Dedifferentiated amniotic fluid mesenchymal stem cell (primary cell): Measurements from ENCODE around the gene ISL1.

Source experiments
- DNase-seq: peaks from one replicate; pipeline ENCODE4 v3.0.0-alpha.2; 2016; ENCODE audit errors: extremely low spot score

The ISL1 gene

DNA sequence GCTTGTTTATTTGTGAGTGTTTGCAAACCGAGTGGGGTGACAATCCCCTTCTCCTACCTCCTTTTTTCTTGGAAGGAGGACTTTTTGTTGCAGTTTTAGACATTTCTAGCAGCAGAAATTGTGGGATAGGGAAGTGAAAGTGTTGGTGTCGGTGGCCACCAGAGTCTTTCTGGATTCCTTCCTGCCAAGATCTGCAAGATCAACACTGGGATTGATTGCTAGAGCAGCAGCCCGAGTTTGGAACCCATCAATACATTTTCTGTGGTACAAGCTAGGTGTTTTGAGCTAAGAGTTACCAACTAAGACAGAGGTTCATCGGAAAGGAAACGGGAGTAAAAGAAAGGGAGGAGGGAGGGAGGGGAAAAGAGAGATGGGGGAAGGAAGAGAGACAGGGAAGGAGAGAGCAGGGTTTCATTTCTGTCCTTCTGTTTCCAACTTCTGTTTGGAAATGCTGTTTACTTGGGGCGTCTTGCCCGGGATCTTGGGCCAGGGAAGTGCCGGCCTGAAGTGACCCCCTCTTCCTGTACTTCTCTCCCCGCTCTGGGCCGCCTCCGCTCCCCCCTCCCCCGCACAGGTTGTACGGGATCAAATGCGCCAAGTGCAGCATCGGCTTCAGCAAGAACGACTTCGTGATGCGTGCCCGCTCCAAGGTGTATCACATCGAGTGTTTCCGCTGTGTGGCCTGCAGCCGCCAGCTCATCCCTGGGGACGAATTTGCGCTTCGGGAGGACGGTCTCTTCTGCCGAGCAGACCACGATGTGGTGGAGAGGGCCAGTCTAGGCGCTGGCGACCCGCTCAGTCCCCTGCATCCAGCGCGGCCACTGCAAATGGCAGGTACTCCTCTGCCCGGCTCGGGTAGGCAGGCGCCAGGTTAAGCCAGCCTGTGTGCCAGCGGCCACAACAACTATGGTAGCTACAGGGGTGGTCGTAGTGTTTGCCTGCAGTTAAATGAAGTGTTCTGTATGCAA lies 4.0 kb downstream of the ISL1 start:
- DNase-seq = no peak

DNA sequence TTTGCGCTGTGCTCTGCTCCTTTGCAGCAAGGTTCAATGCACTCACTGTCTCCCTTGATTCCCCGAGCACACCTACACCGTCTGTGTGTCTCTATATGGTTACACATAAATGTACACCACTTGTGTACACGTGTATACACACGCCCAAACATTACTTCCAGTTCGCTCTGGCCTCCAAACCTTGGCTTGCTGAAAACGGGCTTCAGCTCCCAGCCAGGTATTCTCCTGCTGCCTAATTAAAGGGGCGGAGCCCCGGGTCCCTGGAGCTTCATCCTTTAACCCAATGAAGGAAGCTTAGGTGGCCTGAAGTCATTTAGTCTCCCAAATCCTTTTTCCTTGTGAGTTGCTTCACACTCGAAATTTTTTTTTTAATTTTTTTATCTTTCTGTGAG lies 4.6 kb downstream of the ISL1 start:
- no peak for DNase-seq

DNA sequence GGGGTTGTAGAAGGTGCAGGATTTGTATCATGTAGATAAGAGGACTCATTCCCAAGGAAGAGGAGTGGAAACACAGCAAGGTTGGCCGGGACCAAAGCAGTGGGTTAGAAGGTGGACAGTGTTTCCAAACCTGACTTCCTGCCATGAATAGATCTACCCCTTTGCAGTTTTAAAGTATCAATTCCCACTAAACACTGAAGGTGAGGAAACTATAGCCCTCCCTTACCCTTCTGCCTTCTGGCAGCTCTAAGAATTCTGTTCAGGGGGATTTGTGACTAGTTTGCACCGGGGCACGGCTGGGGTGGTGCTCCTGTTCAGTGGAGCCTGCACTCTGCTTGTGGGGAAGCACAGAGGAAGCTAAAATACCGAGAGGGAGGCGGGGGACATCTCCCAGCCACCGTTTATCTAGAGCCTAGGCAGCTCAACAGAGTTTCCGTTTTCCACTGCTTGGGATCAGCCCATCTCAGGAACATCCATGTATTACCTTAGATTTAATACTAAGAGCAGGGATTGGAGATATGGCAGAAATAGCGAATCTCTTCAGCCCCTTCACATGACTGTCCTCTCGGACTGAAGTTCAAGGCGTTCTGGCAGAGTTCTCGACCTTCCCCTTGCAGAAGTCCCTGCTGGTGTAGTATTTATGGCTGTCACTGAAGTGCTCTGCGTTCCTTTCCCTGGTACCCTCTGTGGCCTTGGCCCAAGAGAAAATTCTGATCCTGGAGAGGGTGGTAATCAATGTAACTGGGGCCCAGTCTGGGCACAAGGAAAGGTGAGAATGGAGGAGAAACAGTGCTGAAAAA lies 5.4 kb downstream of the ISL1 start:
- no peak for DNase-seq

GRCh38 chr5:51389288-51389576 lies 6.0 kb downstream of the ISL1 start:
- no peak for DNase-seq

- DNase-seq = no peak
These were observed 6.6 kb downstream of the ISL1 start for GRCh38 chr5:51389577-51390463.

GRCh38 chr5:51391175-51391574 lies 7.9 kb downstream of the ISL1 start:
- DNase-seq = no peak

DNA sequence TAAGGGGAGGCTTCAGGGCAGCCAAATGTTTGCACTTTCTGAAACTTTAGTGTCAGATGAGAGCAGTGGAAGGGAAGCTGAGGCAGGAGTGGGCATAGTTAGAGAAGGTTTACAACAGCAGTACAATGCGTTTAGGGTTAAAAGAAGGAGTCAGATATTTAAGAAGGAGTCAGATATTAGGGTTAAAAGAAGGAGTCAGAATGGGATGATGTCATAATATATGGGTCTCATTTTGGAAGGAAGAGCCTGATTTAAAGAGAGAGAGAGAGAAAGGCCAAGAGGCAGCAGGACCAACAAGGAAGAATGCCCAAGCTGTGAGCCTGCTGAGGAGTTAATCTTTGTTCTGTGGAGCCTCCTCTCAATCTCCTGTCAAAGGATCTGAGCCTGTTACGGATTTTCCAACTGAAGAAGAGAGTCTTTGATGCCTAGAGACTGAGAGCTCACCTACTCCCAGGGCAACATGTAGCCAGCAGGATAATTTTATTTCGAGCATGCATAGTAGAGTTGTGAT lies 9.5 kb downstream of the ISL1 start:
- DNase-seq = no peak

GRCh38 chr5:51394609-51395008 lies 11.4 kb downstream of the ISL1 start:
- DNase-seq = no peak

DNA sequence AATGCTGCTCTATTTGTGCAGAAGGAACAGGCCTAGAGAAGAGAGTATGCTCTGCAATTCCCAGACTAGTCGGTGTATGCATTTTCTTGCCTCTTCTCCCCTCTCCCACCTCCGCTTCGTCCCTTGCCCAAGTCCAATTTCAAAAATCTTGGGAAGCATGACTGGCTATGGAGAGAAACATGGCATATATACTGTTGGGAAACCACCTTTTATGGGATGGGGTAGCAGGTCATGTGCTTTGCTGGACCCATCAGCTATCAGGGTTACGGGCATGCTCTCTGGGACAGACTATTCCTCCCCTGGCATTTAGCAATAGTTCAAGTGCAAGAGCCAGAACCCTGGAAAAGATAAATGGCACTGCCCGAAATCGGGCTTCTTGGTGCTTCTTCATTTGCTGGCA lies 12.0 kb downstream of the ISL1 start:
- DNase-seq = no peak

DNA sequence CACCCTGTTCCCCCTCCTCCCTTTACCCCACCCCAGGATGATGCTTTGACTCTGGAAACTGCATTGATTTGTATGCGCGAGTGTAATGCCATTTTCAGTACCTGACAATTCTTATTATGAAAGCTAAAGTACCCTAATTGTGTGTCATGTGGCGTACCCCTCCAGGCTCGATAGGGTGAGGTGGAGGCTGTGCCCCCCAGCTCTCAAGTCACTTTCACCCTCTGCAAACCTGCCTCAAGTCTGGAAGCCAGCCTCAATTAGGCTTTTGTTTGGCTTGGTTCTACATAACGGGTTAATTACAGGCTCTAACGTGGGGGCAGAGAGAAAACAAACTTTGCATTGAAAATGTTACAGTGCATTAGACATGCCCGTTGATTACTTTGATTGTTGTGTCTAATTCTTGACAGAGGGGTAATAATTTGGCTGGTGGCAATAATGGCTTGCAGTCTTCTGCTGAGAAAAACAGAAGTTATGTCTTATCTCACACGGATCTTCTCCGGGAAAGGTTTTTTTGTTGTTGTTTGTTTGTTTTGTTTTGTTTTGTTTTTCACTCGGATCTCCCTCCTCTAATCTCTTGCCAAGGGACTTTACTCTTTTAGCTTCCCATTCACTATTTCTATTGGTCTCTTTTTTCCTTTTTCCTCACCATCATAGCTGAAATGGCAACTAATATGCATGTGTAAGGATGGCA lies 12.6 kb downstream of the ISL1 start:
- no peak for DNase-seq

GRCh38 chr5:51396797-51397196 lies 13.5 kb downstream of the ISL1 start:
- no peak for DNase-seq

DNA sequence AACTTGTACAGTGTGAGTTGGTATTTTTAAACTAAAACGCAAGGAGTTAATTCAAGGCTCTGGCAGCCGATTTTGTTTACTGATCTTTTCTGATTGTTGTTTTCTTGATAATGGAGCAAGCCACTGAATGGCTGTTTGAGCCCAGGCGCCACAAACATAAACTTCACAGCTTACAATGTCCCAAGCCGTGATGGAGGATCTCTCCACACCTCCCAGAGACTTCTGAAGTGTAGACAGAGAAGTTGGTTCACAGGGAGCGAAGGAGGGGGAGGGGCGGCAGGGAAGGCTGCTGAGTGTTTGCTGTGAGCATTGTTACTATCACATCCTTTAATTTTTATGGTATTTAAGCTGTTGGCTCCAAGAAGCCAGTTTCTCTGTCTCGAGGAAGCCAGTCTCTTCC lies 14.7 kb downstream of the ISL1 start:
- DNase-seq = no peak

DNA sequence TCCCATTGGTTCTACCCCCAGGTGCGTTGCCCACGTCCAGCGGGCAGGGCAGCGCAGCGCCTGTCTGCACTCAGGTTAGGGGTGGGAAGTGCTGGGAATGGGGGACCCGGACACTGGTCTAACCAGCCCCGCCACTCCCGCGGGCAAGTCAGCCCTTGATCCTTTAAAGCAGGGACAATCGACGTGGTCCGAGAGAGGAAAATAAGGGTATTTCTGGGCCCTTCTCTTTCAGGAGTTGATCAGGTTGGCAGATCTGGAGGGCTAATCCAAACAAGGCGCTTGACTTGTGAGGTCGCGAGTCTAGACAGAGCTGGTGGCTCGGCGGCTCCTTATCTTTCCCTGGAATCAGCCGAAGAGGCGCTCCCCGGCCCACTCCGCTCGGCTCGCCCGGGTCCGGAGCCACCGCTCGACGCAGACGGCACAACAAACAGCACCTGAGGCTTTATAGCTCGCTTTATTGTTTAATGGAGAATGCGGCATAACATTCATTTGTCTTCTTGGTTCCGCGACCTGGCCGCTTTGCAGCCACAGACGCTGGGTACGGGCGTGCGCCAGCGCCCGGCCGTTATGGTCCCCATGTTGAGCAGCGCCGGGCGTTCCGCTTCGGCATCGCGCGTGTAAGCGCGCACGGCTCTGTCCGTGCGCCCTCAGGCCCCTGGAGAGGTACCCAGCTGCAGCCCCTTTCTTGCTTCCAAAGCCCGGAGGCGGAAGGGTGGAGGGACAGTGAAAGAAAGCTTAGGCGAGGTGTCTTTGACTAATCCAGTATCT lies 15.8 kb downstream of the ISL1 start:
- DNase-seq = no peak

GRCh38 chr5:51399643-51400006 lies 16.4 kb downstream of the ISL1 start:
- no peak for DNase-seq

DNA sequence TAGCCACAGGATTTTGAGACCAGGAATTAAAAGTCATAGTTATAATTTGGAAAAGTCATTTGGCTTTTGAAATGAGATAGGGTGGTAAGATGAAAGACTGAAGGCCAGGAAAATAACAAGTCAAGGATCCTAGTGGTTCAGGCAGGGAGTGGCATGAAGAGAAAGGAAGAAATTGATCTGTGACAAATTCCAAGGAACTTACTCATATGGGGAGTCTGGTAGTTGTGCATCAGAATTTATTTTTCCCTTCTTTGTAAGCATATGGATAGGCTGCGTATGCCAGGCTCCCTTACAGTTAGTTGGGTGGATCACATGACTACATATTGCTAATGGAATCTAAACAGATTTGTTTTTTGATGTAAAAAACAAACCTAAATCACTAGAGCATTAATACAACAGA lies 21.0 kb downstream of the ISL1 start:
- DNase-seq = no peak

DNA sequence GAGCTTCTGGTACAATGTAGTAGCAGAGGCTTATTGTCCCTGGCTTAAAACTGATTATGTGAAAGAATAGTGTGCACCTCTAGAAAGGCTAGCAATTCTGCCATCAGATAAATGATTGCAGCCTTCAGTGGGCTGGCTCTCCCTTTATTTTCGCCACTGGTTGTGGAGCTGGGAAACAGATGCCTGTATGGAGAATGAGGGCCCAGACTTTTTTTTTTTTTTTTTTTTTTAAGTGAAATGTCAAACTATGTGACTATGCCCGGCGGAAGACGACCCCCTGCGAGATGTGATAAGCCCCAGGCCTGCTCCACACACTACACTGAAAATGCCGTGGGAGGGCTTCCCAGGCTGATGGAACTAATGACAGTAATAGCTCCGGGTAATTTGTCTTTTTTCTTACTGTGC lies 28.7 kb downstream of the ISL1 start:
- DNase-seq = no peak

- no peak for DNase-seq
These were observed 31.3 kb downstream of the ISL1 start for GRCh38 chr5:51414516-51414915.

DNA sequence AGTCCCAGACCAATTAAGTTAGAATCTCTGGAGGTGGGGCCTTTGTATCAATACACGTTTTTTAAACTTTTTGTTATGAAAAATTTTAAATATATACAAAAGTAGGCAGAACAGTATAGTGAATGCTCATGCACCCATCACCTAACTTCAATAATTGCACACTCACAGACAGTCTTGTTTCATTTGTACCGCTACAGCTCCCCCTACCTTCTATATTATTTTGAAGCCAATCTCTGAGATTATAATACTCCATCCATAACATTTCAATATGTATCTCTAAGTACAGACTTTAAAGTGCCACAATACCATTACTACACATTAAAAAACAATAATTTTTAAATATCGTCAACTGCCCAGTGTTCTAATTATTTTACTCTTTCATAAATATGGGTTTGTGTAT lies 32.9 kb downstream of the ISL1 start:
- DNase-seq = no peak

DNA sequence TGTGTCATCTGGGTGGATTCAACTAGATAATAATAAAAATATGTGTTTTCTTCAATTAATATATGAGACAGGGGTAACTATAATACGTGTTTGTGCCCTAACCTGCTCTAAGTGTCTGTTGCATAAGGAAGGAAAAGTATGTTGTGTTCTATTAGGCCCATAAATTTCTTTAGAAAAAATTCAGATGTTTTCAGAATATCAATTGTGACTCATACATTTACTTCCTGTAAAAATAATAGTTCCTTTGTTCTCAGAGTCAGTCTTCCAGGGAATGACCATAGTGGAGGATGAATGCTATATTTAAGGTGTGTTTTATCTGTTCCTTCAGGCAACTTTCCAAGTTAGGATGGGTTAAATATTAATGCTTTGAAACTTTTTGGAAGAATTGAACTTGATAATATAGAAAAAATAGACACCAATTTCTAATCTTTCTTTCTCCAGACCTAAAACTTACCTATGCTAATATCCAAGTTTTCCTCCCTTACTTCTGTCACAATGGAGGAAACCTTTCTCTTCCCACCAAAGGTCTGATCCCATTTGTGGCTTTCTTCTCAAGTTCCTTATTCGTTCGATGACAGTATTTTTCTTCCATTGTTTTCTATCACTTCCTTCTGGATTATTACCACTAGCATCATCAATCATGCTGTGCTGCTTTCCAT lies 49.9 kb downstream of the ISL1 start:
- DNase-seq = no peak

DNA sequence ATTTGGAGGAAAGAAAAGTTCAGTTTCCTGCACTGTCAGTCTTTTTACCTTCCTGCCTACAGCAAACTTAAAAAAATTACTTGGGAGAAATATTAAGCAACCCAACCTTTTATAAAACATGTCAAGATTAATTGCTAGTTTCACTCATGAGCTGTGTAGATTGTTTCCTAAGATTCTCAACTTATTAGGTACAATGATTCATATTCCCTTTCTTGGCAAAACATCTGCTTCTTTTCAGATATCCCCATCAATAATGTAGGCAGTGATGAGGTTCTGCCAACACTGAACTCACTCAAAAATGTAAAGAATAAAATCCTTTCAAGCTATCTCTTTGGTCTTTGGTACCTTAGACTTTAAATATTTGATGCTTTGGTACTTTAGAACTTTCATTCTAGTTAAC lies 56.0 kb downstream of the ISL1 start:
- no peak for DNase-seq
